ENCODE data around the gene ATF6.
A peak's percentile ranks its signal among the peaks of the same experiment; 100 is the strongest.

The ATF6 gene

DNA sequence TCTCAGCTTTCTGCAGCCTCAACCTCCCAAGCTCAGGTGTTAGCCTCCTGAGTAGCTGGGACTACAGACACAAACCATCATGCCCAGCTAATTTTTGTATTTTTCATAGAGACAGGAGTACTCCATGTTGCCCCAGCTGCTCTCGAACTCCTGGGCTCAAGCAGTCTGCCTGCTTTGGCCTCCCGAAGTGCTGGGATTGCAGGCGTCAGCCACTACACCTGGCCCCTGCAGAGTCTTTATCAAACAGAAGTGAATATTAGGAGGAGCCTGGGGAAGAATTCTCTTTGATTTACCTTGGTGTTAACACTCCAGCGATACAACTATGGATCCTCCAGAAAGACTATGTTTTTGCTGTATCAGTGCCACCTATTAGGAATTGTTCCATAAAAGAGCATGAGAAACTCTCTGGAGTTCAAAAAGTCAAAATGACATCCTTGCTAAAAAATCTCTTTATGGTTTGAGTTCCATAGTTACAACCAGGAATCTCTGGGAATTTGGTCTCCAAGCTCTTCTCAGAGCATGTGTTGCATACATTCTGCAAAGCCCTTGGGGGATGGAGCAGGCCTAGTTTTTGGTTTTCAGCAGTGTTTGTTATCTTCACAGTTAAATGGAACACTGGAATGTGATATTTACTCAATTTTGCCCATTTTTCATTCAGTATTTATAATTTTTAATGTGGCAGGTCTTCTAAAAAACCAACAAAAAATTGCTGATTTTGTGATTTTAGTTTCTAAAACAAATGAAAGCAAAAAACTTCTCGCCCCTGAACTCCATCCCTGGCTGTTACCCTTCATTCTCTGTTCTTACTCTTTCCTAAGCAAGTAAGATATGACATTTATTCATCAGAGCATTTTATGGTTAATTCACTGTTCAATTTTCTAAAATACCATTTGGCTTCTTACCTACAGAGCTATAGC is 180.2 kb downstream of the ATF6 start:
- H3K4me1 Mint-ChIP-seq: peaks cover 0 to 5% of the 10 kb centered on the region in 2 donors
- ATAC-seq (replicated peaks) (no peak), DNase-seq (no peak)
- H3K27ac Mint-ChIP-seq: no peak overlapping the region
- H3K9me3 Mint-ChIP-seq: no peaks in the 10 kb centered on the region
- H3K36me3 Mint-ChIP-seq: peaks cover 37 to 52% of the 10 kb centered on the region in 2 donors
- no peaks in the 10 kb centered on the region for H3K27me3 Mint-ChIP-seq
- H3K4me3 Mint-ChIP-seq: no peak overlapping the region

- DNase-seq (no peak), ATAC-seq (replicated peaks) (no peak)
- H3K27ac Mint-ChIP-seq: no peak overlapping the region
- no peak overlapping the region for H3K4me3 Mint-ChIP-seq
- no peaks in the 10 kb centered on the region for H3K9me3 Mint-ChIP-seq
- H3K36me3 Mint-ChIP-seq: peaks cover 35 to 43% of the 10 kb centered on the region in 2 donors
- H3K4me1 Mint-ChIP-seq: peaks cover 2 to 5% of the 10 kb centered on the region in 2 donors
- H3K27me3 Mint-ChIP-seq: no peaks in the 10 kb centered on the region
These were observed 182.3 kb downstream of the ATF6 start for GRCh38 chr1:161948435-161948834.

- no peak overlapping the region for H3K4me3 Mint-ChIP-seq
- peaks cover 30 to 43% of the 10 kb centered on the region in 2 donors for H3K36me3 Mint-ChIP-seq
- H3K9me3 Mint-ChIP-seq: no peaks in the 10 kb centered on the region
- H3K27me3 Mint-ChIP-seq: no peaks in the 10 kb centered on the region
- no peak overlapping the region for H3K27ac Mint-ChIP-seq
- peaks cover 3 to 9% of the 10 kb centered on the region in 2 donors for H3K4me1 Mint-ChIP-seq
- DNase-seq (no peak), ATAC-seq (replicated peaks) (no peak)
These were observed 183.4 kb downstream of the ATF6 start for GRCh38 chr1:161949548-161949947.

- ATAC-seq (replicated peaks): no peak
- no peak for DNase-seq
- no peaks in the 10 kb centered on the region for H3K27me3 Mint-ChIP-seq
- H3K9me3 Mint-ChIP-seq: no peaks in the 10 kb centered on the region
- peaks cover 33 to 42% of the 10 kb centered on the region in 2 donors for H3K36me3 Mint-ChIP-seq
- H3K27ac Mint-ChIP-seq: no peak overlapping the region
- H3K4me1 Mint-ChIP-seq: peaks cover 3 to 9% of the 10 kb centered on the region in 2 donors
- no peak overlapping the region for H3K4me3 Mint-ChIP-seq
These were observed 184.3 kb downstream of the ATF6 start for GRCh38 chr1:161950377-161950776.

- Mint-ChIP-seq H3K4me1 (peaks cover 3 to 9% of the 10 kb centered on the region in 2 donors), H3K36me3 (peaks cover 31 to 38% of the 10 kb centered on the region in 2 donors), H3K27me3 (no peaks in the 10 kb centered on the region), H3K4me3 (no peak overlapping the region), H3K27ac (no peak overlapping the region), H3K9me3 (no peaks in the 10 kb centered on the region)
- ATAC-seq (replicated peaks) (no peak), DNase-seq (no peak)
These were observed 185.5 kb downstream of the ATF6 start for GRCh38 chr1:161951646-161952045.

- Mint-ChIP-seq H3K27me3 (no peaks in the 10 kb centered on the region), H3K36me3 (peaks cover 25 to 33% of the 10 kb centered on the region in 2 donors), H3K27ac (no peak overlapping the region), H3K4me3 (no peak overlapping the region), H3K9me3 (no peaks in the 10 kb centered on the region), H3K4me1 (peaks cover 3 to 4% of the 10 kb centered on the region in 2 donors)
- ATAC-seq (replicated peaks) (no peak), DNase-seq (no peak)
These were observed 186.6 kb downstream of the ATF6 start for GRCh38 chr1:161952607-161953172.

DNA sequence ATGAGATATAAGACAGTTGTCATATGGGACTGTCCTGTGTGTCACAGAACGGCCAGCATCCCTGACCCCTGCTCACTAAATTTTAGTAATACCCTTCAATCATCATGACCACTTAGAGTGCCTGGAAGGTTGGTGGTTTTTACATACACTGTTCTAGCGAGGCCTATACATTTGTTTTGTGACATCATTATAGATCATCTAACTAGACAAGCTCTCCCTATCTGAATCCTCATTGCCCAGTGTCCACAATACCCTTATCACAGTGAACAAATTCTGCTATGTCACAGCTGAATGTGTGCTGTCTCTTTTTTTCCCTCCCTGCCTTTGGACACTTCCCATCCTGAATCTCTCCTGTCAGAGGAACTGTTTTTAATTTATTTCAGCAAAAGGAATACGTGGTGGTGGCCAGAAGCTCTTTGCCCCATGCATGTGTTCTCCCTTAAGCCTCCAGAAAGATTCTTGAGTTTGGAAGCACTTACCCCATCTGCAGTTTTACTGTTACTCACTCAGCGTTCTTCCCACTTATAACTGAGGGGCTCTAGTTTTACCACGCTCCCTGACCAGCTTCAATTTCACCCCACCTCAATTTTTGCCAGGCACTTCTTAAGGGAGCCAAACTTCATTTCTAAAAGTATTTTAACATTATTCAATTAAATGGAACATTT is 187.3 kb downstream of the ATF6 start:
- Mint-ChIP-seq H3K36me3 (peaks cover 26 to 34% of the 10 kb centered on the region in 2 donors), H3K27ac (no peak overlapping the region), H3K9me3 (no peaks in the 10 kb centered on the region), H3K27me3 (no peaks in the 10 kb centered on the region), H3K4me3 (no peak overlapping the region), H3K4me1 (peaks cover 3 to 4% of the 10 kb centered on the region in 2 donors)
- ATAC-seq (replicated peaks) (no peak), DNase-seq (no peak)

GRCh38 chr1:161954050-161954449 is 187.9 kb downstream of the ATF6 start:
- DNase-seq (no peak), ATAC-seq (replicated peaks) (no peak)
- Mint-ChIP-seq H3K4me3 (no peak overlapping the region), H3K36me3 (peaks cover 32 to 41% of the 10 kb centered on the region in 2 donors), H3K4me1 (peaks cover 3 to 4% of the 10 kb centered on the region in 2 donors), H3K9me3 (no peaks in the 10 kb centered on the region), H3K27ac (no peak overlapping the region), H3K27me3 (no peaks in the 10 kb centered on the region)

GRCh38 chr1:161954466-161954865 is 188.3 kb downstream of the ATF6 start:
- no peaks in the 10 kb centered on the region for H3K9me3 Mint-ChIP-seq
- peaks cover 3 to 4% of the 10 kb centered on the region in 2 donors for H3K4me1 Mint-ChIP-seq
- H3K27me3 Mint-ChIP-seq: no peaks in the 10 kb centered on the region
- H3K36me3 Mint-ChIP-seq: peaks cover 32 to 41% of the 10 kb centered on the region in 2 donors
- no peak for ATAC-seq (replicated peaks)
- no peak overlapping the region for H3K27ac Mint-ChIP-seq
- H3K4me3 Mint-ChIP-seq: no peak overlapping the region
- no peak for DNase-seq

GRCh38 chr1:161955606-161956005 is 189.5 kb downstream of the ATF6 start:
- DNase-seq (no peak), ATAC-seq (replicated peaks) (no peak)
- no peaks in the 10 kb centered on the region for H3K27me3 Mint-ChIP-seq
- no peak overlapping the region for H3K4me3 Mint-ChIP-seq
- peaks cover 35 to 43% of the 10 kb centered on the region in 2 donors for H3K36me3 Mint-ChIP-seq
- H3K9me3 Mint-ChIP-seq: no peaks in the 10 kb centered on the region
- H3K4me1 Mint-ChIP-seq: peaks cover 3 to 4% of the 10 kb centered on the region in 2 donors
- H3K27ac Mint-ChIP-seq: no peak overlapping the region

- H3K27me3 Mint-ChIP-seq: no peaks in the 10 kb centered on the region
- no peak overlapping the region for H3K27ac Mint-ChIP-seq
- H3K4me1 Mint-ChIP-seq: peaks cover 4 to 5% of the 10 kb centered on the region in 2 donors
- H3K4me3 Mint-ChIP-seq: no peak overlapping the region
- no peak for DNase-seq
- H3K9me3 Mint-ChIP-seq: no peaks in the 10 kb centered on the region
- no peak for ATAC-seq (replicated peaks)
- H3K36me3 Mint-ChIP-seq: peaks cover 37 to 48% of the 10 kb centered on the region in 2 donors
These were observed 190.0 kb downstream of the ATF6 start for GRCh38 chr1:161956097-161956496.

- ATAC-seq (replicated peaks): no peak
- H3K27me3 Mint-ChIP-seq: no peaks in the 10 kb centered on the region
- peaks cover 4 to 8% of the 10 kb centered on the region in 2 donors for H3K4me1 Mint-ChIP-seq
- H3K9me3 Mint-ChIP-seq: no peaks in the 10 kb centered on the region
- no peak overlapping the region for H3K4me3 Mint-ChIP-seq
- H3K27ac Mint-ChIP-seq: no peak overlapping the region
- peaks cover 35 to 48% of the 10 kb centered on the region in 2 donors for H3K36me3 Mint-ChIP-seq
- DNase-seq: no peak
These were observed 190.8 kb downstream of the ATF6 start for GRCh38 chr1:161956930-161957329.

GRCh38 chr1:161958425-161958824 is 192.3 kb downstream of the ATF6 start:
- Mint-ChIP-seq H3K4me1 (peaks cover 12 to 13% of the 10 kb centered on the region in 2 donors), H3K4me3 (no peak overlapping the region), H3K27me3 (no peaks in the 10 kb centered on the region), H3K36me3 (peaks cover 31 to 48% of the 10 kb centered on the region in 2 donors), H3K27ac (no peak overlapping the region), H3K9me3 (no peaks in the 10 kb centered on the region)
- ATAC-seq (replicated peaks) (no peak), DNase-seq (no peak)

- H3K4me1 Mint-ChIP-seq: peaks cover 7 to 11% of the 10 kb centered on the region in 2 donors
- DNase-seq (peak; percentile 8), ATAC-seq (replicated peaks) (peak; percentile 83 to 98)
- peak overlapping the region; percentile 83 for H3K27ac Mint-ChIP-seq
- peaks cover 36 to 50% of the 10 kb centered on the region in 2 donors for H3K36me3 Mint-ChIP-seq
- no peaks in the 10 kb centered on the region for H3K27me3 Mint-ChIP-seq
- no peaks in the 10 kb centered on the region for H3K9me3 Mint-ChIP-seq
- H3K4me3 Mint-ChIP-seq: peak overlapping the region in 1 of 2 donors; percentile 65
These were observed 196.2 kb downstream of the ATF6 start for GRCh38 chr1:161962091-161962887.

All from stimulated activated naive B cell treated with anti-CD40 and anti-IgM and Interleukin-4, amounts not matched to agents 10 μg/mL and 1 μg/mL and 100 μg/mL, for 72 hours (primary cell).